ENCODE measurements around the gene SPTY2D1.

DNA sequence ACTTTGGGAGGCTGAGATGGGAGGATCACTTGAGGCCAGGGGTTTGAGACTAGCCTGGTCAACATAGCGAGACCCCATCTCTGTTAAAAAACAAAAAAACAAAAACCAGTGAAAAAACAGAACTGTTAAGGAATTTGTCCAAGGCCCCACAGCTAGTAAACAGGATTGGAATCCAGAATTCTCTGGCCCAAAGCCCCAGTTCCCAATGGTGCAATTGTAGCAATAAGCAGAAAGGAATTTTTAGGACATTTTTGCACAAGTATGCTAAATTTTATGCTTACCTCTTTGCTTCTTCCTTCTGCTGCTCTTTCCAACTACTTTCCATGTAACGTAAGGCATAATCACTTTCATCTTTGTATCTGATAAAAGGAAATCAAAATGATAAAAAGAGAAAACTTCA lies 22.9 kb downstream of the SPTY2D1 start:
- TF ChIP-seq EZH2 (IDR thresholded peaks at IDR 0.05) (no peak), FOXP2 (optimal IDR thresholded peaks at IDR 0.05; ENCODE audit: control extremely low read depth, extremely low read length, insufficient read depth) (no peak)

All from SK-N-MC (cell line).